ENCODE measurements around the gene ZNF773. TPM values are rescaled to one million over a fixed set of nuclear protein-coding genes. Genes with fewer than 3 reads are reported as not detected.

ZNF773 gene
- total and polyA plus RNA-seq, 11 donors, result 4.1 to 7.3 (median 4.9) TPM

GRCh38 chr19:57557659-57558058 is 57.9 kb downstream of the ZNF773 start:
- Histone ChIP-seq H3K27me3 (no peaks in the 10 kb centered on the region), H3K36me3 (peaks cover 2 to 42% (median 36%) of the 10 kb centered on the region in 9 donors), H3K9me3 (peaks cover 0 to 36% (median 2%) of the 10 kb centered on the region in 12 donors), H3K4me3 (peak overlapping the region in 5 of 12 donors; percentile 74 to 98 (median 91)), H3K27ac (peak overlapping the region in 1 of 12 donors; percentile 79), H3K4me1 (peaks cover 5 to 42% (median 16%) of the 10 kb centered on the region in 12 donors)
- WGBS, 4 donors, result 49 to 51% (median 49%) methylated on average over 5 of the region's 5 CpGs
- no peak for DNase-seq
- TF ChIP-seq, protein P1, sequence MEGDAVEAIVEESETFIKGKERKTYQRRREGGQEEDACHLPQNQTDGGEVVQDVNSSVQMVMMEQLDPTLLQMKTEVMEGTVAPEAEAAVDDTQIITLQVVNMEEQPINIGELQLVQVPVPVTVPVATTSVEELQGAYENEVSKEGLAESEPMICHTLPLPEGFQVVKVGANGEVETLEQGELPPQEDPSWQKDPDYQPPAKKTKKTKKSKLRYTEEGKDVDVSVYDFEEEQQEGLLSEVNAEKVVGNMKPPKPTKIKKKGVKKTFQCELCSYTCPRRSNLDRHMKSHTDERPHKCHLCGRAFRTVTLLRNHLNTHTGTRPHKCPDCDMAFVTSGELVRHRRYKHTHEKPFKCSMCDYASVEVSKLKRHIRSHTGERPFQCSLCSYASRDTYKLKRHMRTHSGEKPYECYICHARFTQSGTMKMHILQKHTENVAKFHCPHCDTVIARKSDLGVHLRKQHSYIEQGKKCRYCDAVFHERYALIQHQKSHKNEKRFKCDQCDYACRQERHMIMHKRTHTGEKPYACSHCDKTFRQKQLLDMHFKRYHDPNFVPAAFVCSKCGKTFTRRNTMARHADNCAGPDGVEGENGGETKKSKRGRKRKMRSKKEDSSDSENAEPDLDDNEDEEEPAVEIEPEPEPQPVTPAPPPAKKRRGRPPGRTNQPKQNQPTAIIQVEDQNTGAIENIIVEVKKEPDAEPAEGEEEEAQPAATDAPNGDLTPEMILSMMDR (IDR thresholded peaks at IDR 0.05), result no peak
- no peak for TF ChIP-seq POLR2A (IDR thresholded peaks at IDR 0.05)
- ATAC-seq, result no peak
- intact Hi-C loops (cut with DNase I), result loop anchor here in 2 of 10 donors (2.0 to 5.0 kb wide), 2 partner anchors 31 to 35 kb away; partner anchors contain the start of gene ZNF549 (in 1 of the 2)

Other genes with a start within 250 kb of the ZNF773 start
- gene ZNF460, start 219.5 kb upstream of the ZNF773 start, total RNA-seq, result 10 to 100 TPM; 20.1 to 47.9 (median 38.0) TPM
- 1 to 10 TPM; 3.6 to 4.6 TPM for gene ZNF460, start 219.5 kb upstream of the ZNF773 start, polyA plus RNA-seq
- 1 to 10 TPM; 4.3 to 9.1 (median 7.1) TPM for gene ZNF543, start 179.5 kb upstream of the ZNF773 start, total RNA-seq
- gene ZNF543, start 179.5 kb upstream of the ZNF773 start, polyA plus RNA-seq, result 1 to 10 TPM; 1.6 to 2.0 TPM
- gene ZNF304, start 148.7 kb upstream of the ZNF773 start, total RNA-seq, result 10 to 100 TPM in 4 of 9 donors, 1 to 10 TPM in 5; 7.0 to 14.5 (median 9.7) TPM
- 1 to 10 TPM; 2.7 to 6.1 TPM for gene ZNF304, start 148.7 kb upstream of the ZNF773 start, polyA plus RNA-seq
- 10 to 100 TPM in 5 of 9 donors, 1 to 10 TPM in 4; 7.4 to 35.0 (median 12.3) TPM for gene TRAPPC2B, start 136.4 kb upstream of the ZNF773 start, total RNA-seq
- gene TRAPPC2B, start 136.4 kb upstream of the ZNF773 start, polyA plus RNA-seq, result 10 to 100 TPM; 34.4 to 35.6 TPM
- 1 to 10 TPM; 1.9 to 3.7 (median 2.6) TPM for gene ZNF547, start 136.4 kb upstream of the ZNF773 start, total RNA-seq
- gene ZNF547, start 136.4 kb upstream of the ZNF773 start, polyA plus RNA-seq, result 1 to 10 TPM; 1.7 to 2.0 TPM
- gene ZNF548, start 110.1 kb upstream of the ZNF773 start, total RNA-seq, result 10 to 100 TPM; 11.6 to 20.3 (median 15.3) TPM
- 10 to 100 TPM in 1 of 2 donors, 1 to 10 TPM in 1; 5.1 to 12.0 TPM for gene ZNF548, start 110.1 kb upstream of the ZNF773 start, polyA plus RNA-seq
- 10 to 100 TPM in 2 of 9 donors, 1 to 10 TPM in 7; 3.9 to 13.5 (median 9.0) TPM for gene ZNF17, start 88.8 kb upstream of the ZNF773 start, total RNA-seq
- 1 to 10 TPM; 3.2 to 8.5 TPM for gene ZNF17, start 88.8 kb upstream of the ZNF773 start, polyA plus RNA-seq
- 1 to 10 TPM; 2.0 to 8.2 (median 3.7) TPM for gene ZNF749, start 64.6 kb upstream of the ZNF773 start, total RNA-seq
- gene ZNF749, start 64.6 kb upstream of the ZNF773 start, polyA plus RNA-seq, result 10 to 100 TPM in 1 of 2 donors, 1 to 10 TPM in 1; 1.2 to 17.4 TPM
- gene VN1R1, start 42.8 kb upstream of the ZNF773 start, total RNA-seq, result 1 to 10 TPM; 2.1 to 6.2 (median 3.0) TPM
- gene VN1R1, start 42.8 kb upstream of the ZNF773 start, polyA plus RNA-seq, result 1 to 10 TPM; 1.6 to 2.2 TPM
- 10 to 100 TPM; 15.7 to 30.1 (median 24.1) TPM for gene ZNF772, start 22.4 kb upstream of the ZNF773 start, total RNA-seq
- 1 to 10 TPM; 4.2 to 9.1 TPM for gene ZNF772, start 22.4 kb upstream of the ZNF773 start, polyA plus RNA-seq
- 10 to 100 TPM in 3 of 9 donors, 1 to 10 TPM in 6; 5.6 to 11.5 (median 7.9) TPM for gene ZNF419, start 12.2 kb upstream of the ZNF773 start, total RNA-seq
- 1 to 10 TPM; 6.2 to 7.3 TPM for gene ZNF419, start 12.2 kb upstream of the ZNF773 start, polyA plus RNA-seq
- gene ZNF549, start 27.4 kb downstream of the ZNF773 start, total RNA-seq, result 1 to 10 TPM; 2.5 to 5.2 (median 3.7) TPM
- 1 to 10 TPM; 2.6 to 3.3 TPM for gene ZNF549, start 27.4 kb downstream of the ZNF773 start, polyA plus RNA-seq
- 10 to 100 TPM in 1 of 9 donors, 1 to 10 TPM in 8; 3.6 to 10.1 (median 7.0) TPM for gene ZNF550, start 59.9 kb downstream of the ZNF773 start, total RNA-seq
- gene ZNF550, start 59.9 kb downstream of the ZNF773 start, polyA plus RNA-seq, result 1 to 10 TPM; 4.2 to 4.8 TPM
- gene ZNF416, start 79.0 kb downstream of the ZNF773 start, total RNA-seq, result 1 to 10 TPM; 3.3 to 7.3 (median 5.1) TPM
- 1 to 10 TPM; 1.8 to 3.8 TPM for gene ZNF416, start 79.0 kb downstream of the ZNF773 start, polyA plus RNA-seq
- gene ZIK1, start 84.2 kb downstream of the ZNF773 start, total RNA-seq, result 1 to 10 TPM; 2.7 to 5.6 (median 4.4) TPM
- gene ZIK1, start 84.2 kb downstream of the ZNF773 start, polyA plus RNA-seq, result 1 to 10 TPM; 1.1 to 8.0 TPM
- gene ZNF530, start 99.9 kb downstream of the ZNF773 start, total RNA-seq, result 1 to 10 TPM; 2.7 to 7.5 (median 3.9) TPM
- gene ZNF530, start 99.9 kb downstream of the ZNF773 start, polyA plus RNA-seq, result 1 to 10 TPM; 4.9 to 8.7 TPM
- 10 to 100 TPM; 12.6 to 15.8 (median 13.8) TPM for gene ZNF134, start 114.3 kb downstream of the ZNF773 start, total RNA-seq
- gene ZNF134, start 114.3 kb downstream of the ZNF773 start, polyA plus RNA-seq, result 10 to 100 TPM in 1 of 2 donors, 1 to 10 TPM in 1; 5.3 to 14.7 TPM
- 10 to 100 TPM in 4 of 9 donors, 1 to 10 TPM in 5; 6.8 to 14.4 (median 9.0) TPM for gene ZNF211, start 133.2 kb downstream of the ZNF773 start, total RNA-seq
- gene ZNF211, start 133.2 kb downstream of the ZNF773 start, polyA plus RNA-seq, result 10 to 100 TPM in 1 of 2 donors, 1 to 10 TPM in 1; 5.6 to 11.4 TPM
- gene ZSCAN4, start 169.0 kb downstream of the ZNF773 start, total RNA-seq, result under 1 TPM in 1 of 9 donors, not detected in 8; 0.14 TPM
- under 1 TPM; 0.03 to 0.11 TPM for gene ZSCAN4, start 169.0 kb downstream of the ZNF773 start, polyA plus RNA-seq
- gene ZNF551, start 182.0 kb downstream of the ZNF773 start, total RNA-seq, result 10 to 100 TPM in 1 of 9 donors, 1 to 10 TPM in 8; 3.0 to 11.3 (median 4.3) TPM
- 1 to 10 TPM; 2.4 to 3.9 TPM for gene ZNF551, start 182.0 kb downstream of the ZNF773 start, polyA plus RNA-seq
- 1 to 10 TPM; 1.4 to 5.3 (median 4.0) TPM for gene ZNF154, start 209.3 kb downstream of the ZNF773 start, total RNA-seq
- gene ZNF154, start 209.3 kb downstream of the ZNF773 start, polyA plus RNA-seq, result 1 to 10 TPM; 1.4 to 4.3 TPM
- gene ZNF671, start 227.7 kb downstream of the ZNF773 start, total RNA-seq, result 10 to 100 TPM in 2 of 9 donors, 1 to 10 TPM in 7; 5.1 to 10.7 (median 7.6) TPM
- 1 to 10 TPM; 4.6 to 4.9 TPM for gene ZNF671, start 227.7 kb downstream of the ZNF773 start, polyA plus RNA-seq
- 10 to 100 TPM in 7 of 9 donors, 1 to 10 TPM in 2; 8.1 to 17.3 (median 12.9) TPM for gene ZNF776, start 246.9 kb downstream of the ZNF773 start, total RNA-seq
- 1 to 10 TPM; 4.8 to 9.6 TPM for gene ZNF776, start 246.9 kb downstream of the ZNF773 start, polyA plus RNA-seq

Data from heart left ventricle (tissue), 16 donors.